Measurements from ENCODE around the gene PKNOX2. TPM values are rescaled to one million over a fixed set of nuclear protein-coding genes. Genes with fewer than 3 reads are reported as not detected.

PKNOX2 gene
- total RNA-seq, 1 experiment from 2014 or later: not detected

GRCh38 chr11:125124618-125124992 is 39.9 kb upstream of the PKNOX2 start:
- Mint-ChIP-seq H3K27me3 (ENCODE audit: unreplicated experiment) (peaks cover 45% of the 10 kb centered on the region), H3K36me3 (ENCODE audit: insufficient read depth, unreplicated experiment) (no peaks in the 10 kb centered on the region)
- intact Hi-C loops (cut with micrococcal nuclease; ENCODE audit: unreplicated experiment): no loop called here

DNA sequence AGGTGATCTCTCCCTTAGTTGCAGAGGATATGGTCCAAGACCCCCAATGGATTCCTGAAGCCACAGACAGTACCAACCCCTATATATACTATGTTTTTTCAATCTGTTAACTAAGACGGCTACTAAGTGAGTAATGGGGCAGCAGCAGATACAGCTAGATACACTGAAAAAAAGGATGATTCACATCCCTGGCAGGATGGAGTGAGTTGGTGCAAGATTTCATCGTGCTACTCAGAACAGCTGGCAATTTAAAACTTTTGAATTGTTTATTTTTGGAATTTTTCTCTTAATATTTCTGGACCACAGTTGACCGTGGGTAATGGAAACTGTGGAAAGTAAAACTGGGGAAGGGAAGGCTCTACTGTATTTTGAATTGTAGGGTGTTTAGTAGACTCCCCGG is 36.1 kb upstream of the PKNOX2 start:
- intact Hi-C loops (cut with micrococcal nuclease; ENCODE audit: unreplicated experiment): no loop called here
- Mint-ChIP-seq H3K27me3 (ENCODE audit: unreplicated experiment) (peaks cover 57% of the 10 kb centered on the region), H3K9me3 (ENCODE audit: low read depth, unreplicated experiment) (no peaks in the 10 kb centered on the region), H3K4me1 (ENCODE audit: low read depth, unreplicated experiment) (no peaks in the 10 kb centered on the region), H3K4me3 (ENCODE audit: low read depth, unreplicated experiment) (no peak overlapping the region), H3K27ac (ENCODE audit: unreplicated experiment) (no peak overlapping the region), H3K36me3 (ENCODE audit: insufficient read depth, unreplicated experiment) (no peaks in the 10 kb centered on the region)
- no TSS peak for BruUV-seq (replicated peaks)
- no peak for DNase-seq
- CTCF ChIA-PET: no interaction called here
- no peak for TF ChIP-seq CTCF (IDR thresholded peaks at IDR 0.05; ENCODE audit: unreplicated experiment)

More at GRCh38 chr11:125124618-125124992, 39.9 kb upstream of the PKNOX2 start:
- CTCF ChIA-PET: interaction anchor here (0.7 to 0.8 kb wide), 2 partner anchors 204 to 226 kb away, joined by 5 to 8 read pairs; no protein-coding TSS in a partner anchor
- no TSS peak for BruUV-seq (replicated peaks)
- no peaks in the 10 kb centered on the region for H3K4me1 Mint-ChIP-seq (ENCODE audit: low read depth, unreplicated experiment)
- TF ChIP-seq CTCF (IDR thresholded peaks at IDR 0.05; ENCODE audit: unreplicated experiment): no peak
- DNase-seq: no peak
- H3K4me3 Mint-ChIP-seq (ENCODE audit: low read depth, unreplicated experiment): no peak overlapping the region
- H3K27ac Mint-ChIP-seq (ENCODE audit: unreplicated experiment): no peak overlapping the region
- no peaks in the 10 kb centered on the region for H3K9me3 Mint-ChIP-seq (ENCODE audit: low read depth, unreplicated experiment)

DNA sequence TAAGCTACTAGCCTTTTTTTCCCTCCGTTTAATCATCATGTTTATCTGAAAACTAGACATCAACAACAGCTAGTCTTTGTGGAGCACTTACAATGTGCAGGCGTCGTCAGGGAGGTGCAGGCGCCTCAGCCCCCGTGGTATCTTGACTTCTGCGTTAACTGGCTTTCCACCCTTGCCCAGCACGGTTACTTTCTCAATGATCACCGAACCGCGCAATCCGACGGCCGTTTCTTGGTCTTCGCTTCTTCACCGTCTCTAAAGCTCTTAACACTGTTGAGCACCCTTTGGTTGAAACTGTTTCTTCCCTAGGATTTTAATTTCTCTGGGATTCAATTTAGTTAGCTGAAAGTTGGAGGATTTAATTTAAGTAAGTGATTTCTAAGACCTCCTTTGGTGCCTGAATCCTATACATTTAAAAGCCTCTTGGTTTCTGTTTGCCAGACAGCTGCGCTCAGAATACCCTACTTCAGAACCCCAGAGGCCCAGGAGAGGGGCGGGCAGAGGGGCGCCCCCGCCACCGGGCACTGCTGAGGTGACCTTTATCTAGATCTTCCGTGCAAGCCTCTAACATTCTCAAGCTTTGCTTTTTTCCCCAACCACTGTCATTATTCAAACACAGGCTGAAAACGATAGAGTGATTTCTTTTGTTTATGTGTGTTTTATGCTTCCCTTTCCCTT is 35.1 kb upstream of the PKNOX2 start:
- intact Hi-C loops (cut with micrococcal nuclease; ENCODE audit: unreplicated experiment): no loop called here
- Mint-ChIP-seq H3K36me3 (ENCODE audit: insufficient read depth, unreplicated experiment) (no peaks in the 10 kb centered on the region), H3K27me3 (ENCODE audit: unreplicated experiment) (peaks cover 67% of the 10 kb centered on the region), H3K27ac (ENCODE audit: unreplicated experiment) (no peak overlapping the region), H3K9me3 (ENCODE audit: low read depth, unreplicated experiment) (no peaks in the 10 kb centered on the region), H3K4me1 (ENCODE audit: low read depth, unreplicated experiment) (no peaks in the 10 kb centered on the region), H3K4me3 (ENCODE audit: low read depth, unreplicated experiment) (no peak overlapping the region)
- DNase-seq: no peak
- BruUV-seq (replicated peaks): no TSS peak
- CTCF ChIA-PET: no interaction called here
- no peak for TF ChIP-seq CTCF (IDR thresholded peaks at IDR 0.05; ENCODE audit: unreplicated experiment)

DNA sequence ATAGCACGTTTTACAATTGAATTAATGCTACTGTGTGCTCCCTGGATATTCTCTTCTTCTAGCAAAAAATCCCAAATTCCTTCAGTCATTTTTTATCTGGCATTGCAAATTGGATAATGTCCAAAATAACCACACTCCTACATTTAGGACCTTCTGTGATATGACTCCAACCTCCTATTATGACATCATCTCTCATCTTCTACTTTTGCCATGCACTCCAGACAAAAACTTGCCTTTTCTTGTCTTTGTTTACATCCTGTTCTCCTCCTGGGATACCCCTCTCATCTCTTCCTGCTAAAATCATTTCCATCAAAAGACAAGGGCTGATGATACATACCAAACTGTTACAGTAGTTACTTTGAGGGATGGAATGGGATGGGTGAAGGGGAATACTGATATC is 32.5 kb upstream of the PKNOX2 start:
- no peak overlapping the region for H3K4me3 Mint-ChIP-seq (ENCODE audit: low read depth, unreplicated experiment)
- H3K9me3 Mint-ChIP-seq (ENCODE audit: low read depth, unreplicated experiment): no peaks in the 10 kb centered on the region
- DNase-seq: no peak
- BruUV-seq (replicated peaks): no TSS peak
- H3K27ac Mint-ChIP-seq (ENCODE audit: unreplicated experiment): no peak overlapping the region
- H3K27me3 Mint-ChIP-seq (ENCODE audit: unreplicated experiment): peaks cover 74% of the 10 kb centered on the region
- no peak for TF ChIP-seq CTCF (IDR thresholded peaks at IDR 0.05; ENCODE audit: unreplicated experiment)
- no peaks in the 10 kb centered on the region for H3K36me3 Mint-ChIP-seq (ENCODE audit: insufficient read depth, unreplicated experiment)
- H3K4me1 Mint-ChIP-seq (ENCODE audit: low read depth, unreplicated experiment): no peaks in the 10 kb centered on the region
- CTCF ChIA-PET: no interaction called here
- intact Hi-C loops (cut with micrococcal nuclease; ENCODE audit: unreplicated experiment): no loop called here
